ENCODE results near the gene HVCN1.
A peak's percentile ranks its signal among the peaks of the same experiment; 100 is the strongest.
"Not testable (repeated sequence)": the region's sequence is repeated elsewhere in the genome, so short reads cannot be mapped to it uniquely, and the experiment has no call there.

The HVCN1 gene

DNA sequence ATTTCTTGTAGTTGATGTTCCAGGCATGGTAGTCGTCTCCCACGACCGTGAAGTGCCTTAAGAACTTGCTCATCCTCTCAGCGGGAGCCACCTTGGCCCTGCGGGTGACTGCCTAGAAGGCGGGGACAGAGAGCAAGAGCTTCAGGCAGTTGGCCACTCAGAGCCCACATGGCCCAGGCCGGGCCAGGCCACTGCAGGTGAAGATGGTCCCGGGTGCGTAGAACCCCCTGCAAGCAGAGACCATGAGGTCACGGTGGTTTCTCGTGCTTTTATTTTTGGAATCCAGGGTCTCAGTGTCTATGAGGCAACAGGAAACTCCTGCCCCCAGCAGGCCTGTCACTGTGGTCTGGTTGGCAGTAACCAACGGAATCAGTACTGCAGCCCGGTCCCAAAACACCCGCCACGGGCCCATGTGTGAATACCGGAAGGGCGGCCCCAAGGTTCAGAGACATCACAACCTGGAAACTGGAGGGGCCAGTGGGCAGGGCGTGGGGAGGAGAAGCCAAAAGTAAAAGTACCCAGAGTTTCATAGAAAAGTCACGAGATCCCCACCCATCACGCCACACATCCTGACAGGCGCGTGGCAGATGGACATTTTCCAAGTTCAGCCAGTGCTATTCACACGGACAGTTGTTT, 27.5 kb downstream of the HVCN1 start:
- peak; percentile 51 for DNase-seq

GRCh38 chr12:110658878-110659277, 30.0 kb downstream of the HVCN1 start:
- DNase-seq = no peak

DNA sequence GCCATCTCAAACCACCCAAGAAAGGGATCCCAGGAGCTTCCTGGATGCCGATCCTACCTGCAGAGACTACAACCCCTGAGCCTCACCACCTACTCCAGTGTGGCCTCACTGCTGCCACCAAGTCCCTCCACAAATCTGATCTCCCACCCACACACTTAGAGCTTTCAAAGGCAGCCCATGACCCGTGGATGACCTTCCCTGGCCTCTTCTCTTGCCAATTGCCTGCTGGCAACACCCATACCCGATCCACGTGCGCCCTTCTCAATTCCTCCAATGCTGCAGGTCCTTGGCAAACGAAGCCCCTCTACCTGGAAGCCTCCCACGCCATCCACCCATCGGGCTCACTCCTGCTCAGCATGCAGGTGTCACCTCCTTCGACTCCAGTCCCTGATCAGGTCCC, 30.7 kb downstream of the HVCN1 start:
- no peak for DNase-seq

DNA sequence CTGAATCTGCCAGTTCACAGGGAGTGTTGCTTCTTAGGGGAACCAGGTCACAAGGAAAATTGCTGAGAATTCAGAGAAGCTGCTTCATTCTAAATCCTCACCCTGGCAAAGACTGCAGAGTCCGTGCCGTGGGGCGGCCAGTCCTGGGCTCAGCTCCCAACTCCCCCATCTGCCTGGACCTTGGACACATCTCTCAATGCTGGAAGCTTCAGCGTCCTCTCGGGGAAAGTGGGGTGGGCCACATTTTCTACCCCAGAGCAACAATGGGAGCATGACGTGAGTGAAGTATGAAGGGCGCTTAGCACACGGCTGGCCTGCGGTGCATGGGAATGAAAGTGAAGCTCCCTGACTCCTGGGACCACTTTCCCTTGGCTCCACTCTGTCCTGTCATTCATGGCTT, 31.2 kb downstream of the HVCN1 start:
- no peak for DNase-seq

DNA sequence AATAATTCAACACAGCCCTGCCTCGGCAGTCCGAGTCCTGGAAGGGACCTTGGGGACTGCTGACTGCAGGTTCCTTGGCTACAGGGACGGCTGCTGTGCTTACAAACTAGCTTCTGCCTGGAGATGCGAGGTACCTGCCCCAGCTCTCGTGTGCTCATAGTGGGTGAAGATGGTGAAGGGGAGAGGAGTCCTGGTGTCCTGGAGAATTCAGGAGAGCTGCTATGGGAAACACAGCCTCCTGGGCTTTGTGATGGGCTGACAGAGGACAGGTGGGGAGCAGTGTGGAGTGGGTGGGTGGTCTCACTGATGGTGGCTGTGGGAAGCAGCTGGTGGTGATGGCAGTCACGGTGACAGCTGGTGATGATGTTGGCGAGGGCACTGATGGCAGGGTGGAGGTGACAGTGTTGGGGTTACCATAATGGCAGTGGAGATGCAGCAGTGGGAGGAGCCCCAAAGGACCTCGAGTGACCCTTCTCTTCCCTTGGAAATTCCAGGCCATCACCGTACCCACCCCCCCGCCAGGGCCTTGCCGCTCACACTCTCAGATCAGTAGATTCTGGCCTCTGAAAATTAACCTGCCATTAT, 32.8 kb downstream of the HVCN1 start:
- DNase-seq = no peak

DNA sequence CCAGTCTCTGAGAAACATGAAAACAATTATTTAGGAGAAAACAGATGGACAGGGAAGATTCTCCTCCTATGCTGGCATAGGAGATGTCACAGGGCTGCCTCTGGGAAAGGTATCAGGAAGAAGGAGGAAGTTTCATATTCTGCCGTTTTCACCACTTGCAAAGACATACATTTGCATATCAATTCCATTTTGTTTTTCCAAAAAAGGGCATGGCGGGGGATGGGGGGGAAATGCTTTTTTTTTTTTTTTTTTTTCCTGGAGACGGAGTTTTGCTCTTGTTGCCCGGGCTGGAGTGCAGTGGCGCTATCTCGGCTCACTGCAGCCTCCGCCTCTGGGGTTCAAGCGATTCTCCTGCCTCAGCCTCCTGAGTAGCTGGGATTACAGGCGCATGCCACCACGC, 34.7 kb downstream of the HVCN1 start:
- not testable (repeated sequence) for DNase-seq

- no peak for DNase-seq
Observed at GRCh38 chr12:110649341-110649847, 39.5 kb downstream of the HVCN1 start.

- DNase-seq = no peak
Observed at GRCh38 chr12:110647631-110648040, 41.3 kb downstream of the HVCN1 start.

DNA sequence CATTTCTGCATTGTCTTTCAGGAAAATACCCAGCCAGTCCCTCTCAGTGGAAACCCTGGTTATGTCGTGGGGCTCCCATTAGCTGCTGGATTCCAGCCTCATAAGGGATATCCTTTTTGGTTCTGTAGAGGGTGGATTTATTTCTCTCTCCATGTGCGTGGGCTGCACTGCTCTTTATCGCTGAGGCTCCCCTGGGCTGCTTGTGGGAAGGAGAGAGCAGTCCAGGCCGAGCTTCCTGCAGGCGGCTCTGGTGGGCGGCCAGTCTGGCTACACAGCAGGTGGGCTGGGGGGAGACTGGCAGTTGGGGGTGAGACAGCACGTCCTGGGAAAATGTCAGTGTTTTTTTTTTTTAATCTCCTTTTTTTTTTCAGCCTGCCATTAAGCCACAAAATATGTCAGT, 47.4 kb downstream of the HVCN1 start:
- no peak for DNase-seq

DNA sequence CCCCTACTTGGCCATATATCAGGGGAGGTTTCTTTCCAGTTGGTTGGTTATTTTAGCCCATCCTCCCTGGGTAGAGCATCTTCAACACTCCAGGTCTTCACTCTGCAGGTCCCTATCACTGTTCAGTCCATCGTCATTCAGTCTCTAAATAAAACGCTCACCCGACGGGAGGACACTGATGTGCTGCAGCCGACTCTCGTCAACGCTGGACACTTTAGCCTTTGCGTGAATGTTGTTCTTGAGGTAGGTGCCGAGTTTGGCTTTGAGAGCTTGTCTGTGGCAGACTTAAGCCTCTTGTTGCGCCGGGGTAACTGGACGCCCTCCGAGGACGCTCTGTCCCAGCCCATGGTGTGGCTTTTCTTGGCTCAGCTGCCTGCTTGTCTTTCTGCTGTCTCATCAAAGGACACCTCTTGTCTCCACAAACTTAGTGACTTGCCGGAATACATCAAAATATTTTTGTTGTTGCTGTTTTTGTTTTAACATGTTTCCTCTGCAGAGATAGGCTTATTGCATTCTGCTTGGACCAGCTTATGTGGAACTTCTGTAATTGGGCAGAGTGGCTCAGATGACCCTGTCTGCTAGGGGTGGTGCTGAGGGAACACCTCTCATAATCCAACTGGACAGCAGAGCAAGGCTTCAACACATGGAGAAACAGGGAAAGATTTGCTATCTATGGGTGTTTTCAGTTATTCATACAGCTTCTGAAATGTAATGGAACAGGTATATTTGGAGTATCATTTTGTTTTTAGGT, 48.5 kb downstream of the HVCN1 start:
- no peak for DNase-seq

GRCh38 chr12:110639336-110640141, 49.4 kb downstream of the HVCN1 start:
- no peak for DNase-seq

GRCh38 chr12:110638796-110639195, 50.1 kb downstream of the HVCN1 start:
- no peak for DNase-seq

- no peak for DNase-seq
Observed at GRCh38 chr12:110637869-110638441, 51.0 kb downstream of the HVCN1 start.

DNA sequence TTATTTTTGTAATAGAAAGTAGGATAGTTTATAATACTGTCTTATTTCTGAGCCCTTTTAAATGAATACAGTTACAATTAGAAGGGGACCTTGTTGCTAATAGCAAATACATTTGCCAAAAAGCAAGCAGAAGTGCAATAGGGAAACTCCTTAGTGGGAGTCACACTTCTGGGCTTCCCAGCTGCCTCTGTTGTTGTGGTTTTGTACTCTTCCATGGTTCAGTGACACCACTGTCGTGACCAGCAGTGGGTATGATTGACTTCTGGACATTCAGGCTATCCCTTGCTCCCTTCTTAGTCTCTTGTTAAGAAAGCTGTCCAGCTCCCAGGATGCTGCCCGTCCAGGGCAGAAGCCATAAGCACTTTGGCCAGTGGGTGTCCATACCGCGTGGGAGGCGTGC, 52.4 kb downstream of the HVCN1 start:
- no peak for DNase-seq

GRCh38 chr12:110635055-110635454, 53.9 kb downstream of the HVCN1 start:
- no peak for DNase-seq

- no peak for DNase-seq
Observed at GRCh38 chr12:110627500-110628195, 61.3 kb downstream of the HVCN1 start.

- no peak for DNase-seq
Observed at GRCh38 chr12:110622582-110622981, 66.3 kb downstream of the HVCN1 start.

- no peak for DNase-seq
Observed at GRCh38 chr12:110619534-110619953, 69.4 kb downstream of the HVCN1 start.

DNA sequence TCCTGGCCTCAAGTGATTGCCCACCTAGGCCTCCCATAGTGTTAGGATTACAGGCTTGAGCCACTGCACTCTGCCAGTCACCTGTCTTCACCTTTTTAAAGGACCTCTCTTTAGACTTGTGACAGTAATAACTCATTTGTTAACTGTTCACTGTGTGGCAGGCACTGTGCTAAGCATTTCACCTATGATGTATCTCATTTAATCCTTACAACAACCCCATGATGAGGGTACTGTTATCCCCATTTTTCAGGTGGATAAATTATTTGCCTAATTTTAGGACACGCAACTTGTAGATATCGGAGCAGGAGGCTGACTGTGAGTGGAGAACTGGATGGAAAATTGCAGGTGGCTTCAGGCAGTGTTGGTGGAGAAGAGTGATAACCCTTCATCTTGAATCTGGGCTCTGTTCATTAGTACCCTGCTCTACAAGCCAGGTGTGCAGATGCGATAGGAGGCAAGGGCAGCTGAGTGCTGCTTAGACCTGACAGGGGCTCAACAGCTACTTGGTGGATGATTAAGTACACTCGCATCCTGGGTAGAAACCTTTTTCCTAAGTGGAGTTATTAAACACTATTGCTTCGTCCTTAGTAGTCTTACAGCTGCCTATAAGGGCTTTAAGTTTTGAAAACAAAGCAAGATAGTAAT, 72.3 kb downstream of the HVCN1 start:
- DNase-seq = no peak

GRCh38 chr12:110615171-110615570, 73.7 kb downstream of the HVCN1 start:
- no peak for DNase-seq

Measured in activated gamma-delta T cell treated with Interleukin-2 at 50 U/mL for 16 hours (primary cell).